Measurements from ENCODE around the gene GNAO1.

The GNAO1 gene

GRCh38 chr16:56337131-56337857 lies 146.0 kb downstream of the GNAO1 start:
- no peak for DNase-seq

GRCh38 chr16:56337858-56338325 lies 146.6 kb downstream of the GNAO1 start:
- DNase-seq: no peak

- DNase-seq: no peak
Observed at GRCh38 chr16:56338566-56339318, 147.5 kb downstream of the GNAO1 start.

GRCh38 chr16:56339431-56340195 lies 148.3 kb downstream of the GNAO1 start:
- DNase-seq: no peak

GRCh38 chr16:56340416-56340815 lies 149.1 kb downstream of the GNAO1 start:
- DNase-seq: no peak

GRCh38 chr16:56340864-56341365 lies 149.6 kb downstream of the GNAO1 start:
- DNase-seq: no peak

- no peak for DNase-seq
Observed at GRCh38 chr16:56341656-56342399, 150.5 kb downstream of the GNAO1 start.

GRCh38 chr16:56343661-56344517 lies 152.6 kb downstream of the GNAO1 start:
- DNase-seq: no peak

- DNase-seq: no peak
Observed at GRCh38 chr16:56344518-56345405, 153.5 kb downstream of the GNAO1 start.

- DNase-seq: no peak
Observed at GRCh38 chr16:56345406-56346050, 154.2 kb downstream of the GNAO1 start.

GRCh38 chr16:56346131-56346890 lies 155.0 kb downstream of the GNAO1 start:
- no peak for DNase-seq

GRCh38 chr16:56347166-56347565 lies 155.9 kb downstream of the GNAO1 start:
- no peak for DNase-seq

GRCh38 chr16:56347670-56348069 lies 156.4 kb downstream of the GNAO1 start:
- DNase-seq: no peak

GRCh38 chr16:56348168-56349085 lies 157.1 kb downstream of the GNAO1 start:
- no peak for DNase-seq

GRCh38 chr16:56349086-56349415 lies 157.8 kb downstream of the GNAO1 start:
- no peak for DNase-seq

GRCh38 chr16:56349711-56350161 lies 158.4 kb downstream of the GNAO1 start:
- DNase-seq: no peak

GRCh38 chr16:56350491-56351405 lies 159.5 kb downstream of the GNAO1 start:
- no peak for DNase-seq

All from NCI-H1417 treated with DMSO at 0.1 percent for 48 hours (cell line).